GM12892 (cell line): ENCODE data around the gene MPC1.

Experiments
- POLR2A ChIP-seq: IDR thresholded peaks from 2 replicates; pipeline ENCODE4 v1.6.1; 2011; ENCODE audit warnings: low read depth, low read length, control low read depth
- POLR2AphosphoS5 ChIP-seq: IDR thresholded peaks from 2 replicates; pipeline ENCODE4 v1.6.1; 2011; ENCODE audit warnings: low read depth, low read length, control low read depth

DNA sequence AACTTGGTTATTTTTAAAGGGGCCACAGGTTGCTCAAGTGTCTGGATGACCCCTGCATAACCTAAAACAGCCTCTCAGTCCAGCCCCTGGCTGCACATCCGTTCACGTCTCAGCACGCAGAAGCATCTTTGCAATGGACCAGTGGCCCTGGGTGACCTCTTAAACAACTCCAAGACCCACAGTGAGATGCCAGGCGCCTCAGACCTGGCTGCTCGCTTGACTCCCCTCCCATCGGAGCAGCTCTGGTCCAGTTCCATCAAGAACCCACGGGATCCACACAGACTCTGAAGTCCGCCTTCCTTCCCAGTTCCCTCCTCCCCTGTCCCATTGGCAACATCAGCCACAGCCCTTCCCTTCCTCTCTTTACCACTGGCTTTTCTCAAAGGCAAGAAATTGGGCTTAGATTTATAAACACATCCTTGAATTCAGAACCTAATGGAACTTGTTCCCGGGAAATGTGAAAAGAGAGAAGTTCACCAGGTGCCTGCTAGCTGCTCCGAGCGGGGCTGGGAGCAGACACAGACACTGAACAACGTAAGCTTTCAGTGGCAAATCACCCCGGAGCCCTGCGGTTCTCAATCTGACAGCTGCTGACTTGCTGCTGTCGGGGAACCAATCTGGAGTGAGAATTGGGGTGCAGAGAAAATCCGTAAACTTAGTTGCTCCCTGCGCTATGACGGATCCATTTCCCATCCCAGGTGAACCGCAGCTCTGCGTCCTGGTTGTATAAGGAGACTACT, 39.6 kb upstream of the MPC1 start:
- TF ChIP-seq POLR2A (no peak), POLR2AphosphoS5 (no peak)
